Measurements from ENCODE around the gene FRAT1. TPM values are rescaled to one million over a fixed set of nuclear protein-coding genes. Genes with fewer than 3 reads are reported as not detected.
A peak's percentile ranks its signal among the peaks of the same experiment; 100 is the strongest.

FRAT1 gene
- total and polyA plus RNA-seq, 2 of the 8 experiments (the other 6 are each of a cell fraction or from before 2014, with no cell fraction given): 1.9 to 5.2 TPM

- H2BK120ac ChIP-seq (replicated peaks; ENCODE audit: low read depth, low read length): no peak overlapping the region
- no peak overlapping the region for H2BK5ac ChIP-seq (ENCODE audit: low read depth, low read length)
- no peaks in the 10 kb centered on the region for H3K27me3 ChIP-seq (replicated peaks in 1 of 4; ENCODE audit: control insufficient read depth in 3 of 4, extremely low read depth in 1 of 4, insufficient read depth in 3 of 4, low read length in 3 of 4)
- no peak overlapping the region for H3K27ac ChIP-seq (ENCODE audit: low read depth, low read length)
- H3K14ac ChIP-seq (ENCODE audit: insufficient read length): no peak overlapping the region
- no peak overlapping the region for H3K23ac ChIP-seq (ENCODE audit: insufficient read length)
- ChIA-PET POLR2A (ENCODE audit: partially characterized antibody) (interaction anchor here (1.0 to 3.4 kb wide), 6 partner anchors 12 to 40 kb away, joined by 3 to 32 read pairs (median 10); partner anchors contain the start of genes FRAT1 and FRAT2), CTCF (ENCODE audit: partially characterized antibody) (interaction anchor here (1.2 to 1.5 kb wide), 3 partner anchors 11 to 64 kb away, joined by 3 to 12 read pairs (median 3); no protein-coding TSS in a partner anchor)
- H3K56ac ChIP-seq (replicated peaks; ENCODE audit: insufficient read length, low read depth, low read length): no peak overlapping the region
- H3K4me1 ChIP-seq (replicated peaks in 1 of 4; ENCODE audit: control insufficient read depth in 3 of 4, insufficient read depth in 4 of 4, low read length in 3 of 4): peaks cover 0 to 4% (median under 1%) of the 10 kb centered on the region in 4 experiments; a peak in 3 of 7 replicates
- no peaks in the 10 kb centered on the region for H3K79me1 ChIP-seq (ENCODE audit: low read depth, low read length)
- no peak overlapping the region for H2AFZ ChIP-seq (ENCODE audit: low read length)
- no peaks in the 10 kb centered on the region for H3K9me3 ChIP-seq (ENCODE audit: insufficient read depth in 2 of 2, low read depth in 1 of 2, low read length in 1 of 2)
- WGBS, 2 experiments (ENCODE audit: extremely low coverage in 1 of 2, insufficient coverage in 1 of 2, insufficient read length in 1 of 2, insufficient replicate concordance in 2 of 2, low coverage in 1 of 2, low lambda C conversion rate in 2 of 2, missing lambda C conversion rate in 1 of 2): 58% methylated on average over 3 of the region's 3 CpGs; no CpG with 5 or more reads in 1 of the 2 experiments
- no peak overlapping the region for H3K9ac ChIP-seq (replicated peaks in 1 of 4; ENCODE audit: extremely low read depth in 1 of 4, low read depth in 3 of 4, low read length in 3 of 4)
- no peaks in the 10 kb centered on the region for H4K20me1 ChIP-seq (replicated peaks in 1 of 2; ENCODE audit: control insufficient read depth in 1 of 2, insufficient read depth in 2 of 2, low read length in 2 of 2)
- H2BK12ac ChIP-seq (ENCODE audit: low read depth, low read length): no peak overlapping the region
- no peak overlapping the region for H2BK20ac ChIP-seq (ENCODE audit: low read length)
- H3K4ac ChIP-seq (replicated peaks; ENCODE audit: insufficient read length, low read depth, low read length): no peak overlapping the region
- H3K4me3 ChIP-seq (ENCODE audit: extremely low read depth in 1 of 4, insufficient read depth in 2 of 4, low read depth in 3 of 4, low read length in 4 of 4): no peak overlapping the region; a peak in 1 of 8 replicates
- H3K18ac ChIP-seq (ENCODE audit: extremely low read depth, low read length): no peak overlapping the region
- TF ChIP-seq CREB1 (IDR thresholded peaks at IDR 0.05) (no peak), POLR2A (IDR thresholded peaks at IDR 0.05; ENCODE audit: control extremely low read depth in 1 of 2, low read depth in 2 of 2, low read length in 2 of 2) (peak in 1 of 2 experiments; percentile 4; a peak in 1 of 3 replicates)
- no peaks in the 10 kb centered on the region; a peak in 1 of 8 replicates for H3K36me3 ChIP-seq (ENCODE audit: control insufficient read depth in 2 of 4, insufficient read depth in 4 of 4, low read length in 3 of 4)
- peaks cover 4% of the 10 kb centered on the region for H3K23me2 ChIP-seq (ENCODE audit: low read depth, low read length)
- H2BK15ac ChIP-seq (ENCODE audit: low read length): no peak overlapping the region
- peak overlapping the region in 1 of 2 experiments; percentile 48; a peak in 1 of 4 replicates for H3K4me2 ChIP-seq (ENCODE audit: insufficient read depth in 1 of 2, low read depth in 2 of 2, low read length in 2 of 2)
- no peak overlapping the region for H4K91ac ChIP-seq (replicated peaks; ENCODE audit: insufficient read length, low read length)
- FAIRE-seq: no peak
- H2AK5ac ChIP-seq (ENCODE audit: low read depth, low read length): no peak overlapping the region
- H3K79me2 ChIP-seq (ENCODE audit: control insufficient read depth in 1 of 2, insufficient read depth in 2 of 2, low read length in 2 of 2): peaks cover 0 to 23% of the 10 kb centered on the region in 2 experiments; a peak in 2 of 4 replicates
- DNase-seq (ENCODE audit: low read depth in 1 of 2, low spot score in 2 of 2): no peak
- H4K8ac ChIP-seq (ENCODE audit: extremely low read depth, insufficient read depth, low read length): no peak overlapping the region
- H4K5ac ChIP-seq (ENCODE audit: insufficient read length, low read depth, low read length): no peak overlapping the region
Observed at GRCh38 chr10:97292862-97293198, 26.2 kb upstream of the FRAT1 start.

Measured in H1 (cell line).